HL-60 (cell line): ENCODE results near the gene USP35.

Experiments used
- POLR2AphosphoS5 ChIP-seq: IDR thresholded peaks from 2 replicates; pipeline ENCODE4 v1.6.1; 2012; ENCODE audit warnings: low read depth
- SPI1 ChIP-seq: IDR thresholded peaks from 2 replicates; pipeline ENCODE4 v1.6.1; 2012; ENCODE audit warnings: low read depth, mild to moderate bottlenecking, borderline replicate concordance
- TF ChIP-seq, protein P1 (sequence below): IDR thresholded peaks from one replicate; pipeline ENCODE4 v1.5.1; 2011; ENCODE audit warnings: low read length, control low read depth, inconsistent platforms; ENCODE audit not compliant: insufficient read depth

DNA sequence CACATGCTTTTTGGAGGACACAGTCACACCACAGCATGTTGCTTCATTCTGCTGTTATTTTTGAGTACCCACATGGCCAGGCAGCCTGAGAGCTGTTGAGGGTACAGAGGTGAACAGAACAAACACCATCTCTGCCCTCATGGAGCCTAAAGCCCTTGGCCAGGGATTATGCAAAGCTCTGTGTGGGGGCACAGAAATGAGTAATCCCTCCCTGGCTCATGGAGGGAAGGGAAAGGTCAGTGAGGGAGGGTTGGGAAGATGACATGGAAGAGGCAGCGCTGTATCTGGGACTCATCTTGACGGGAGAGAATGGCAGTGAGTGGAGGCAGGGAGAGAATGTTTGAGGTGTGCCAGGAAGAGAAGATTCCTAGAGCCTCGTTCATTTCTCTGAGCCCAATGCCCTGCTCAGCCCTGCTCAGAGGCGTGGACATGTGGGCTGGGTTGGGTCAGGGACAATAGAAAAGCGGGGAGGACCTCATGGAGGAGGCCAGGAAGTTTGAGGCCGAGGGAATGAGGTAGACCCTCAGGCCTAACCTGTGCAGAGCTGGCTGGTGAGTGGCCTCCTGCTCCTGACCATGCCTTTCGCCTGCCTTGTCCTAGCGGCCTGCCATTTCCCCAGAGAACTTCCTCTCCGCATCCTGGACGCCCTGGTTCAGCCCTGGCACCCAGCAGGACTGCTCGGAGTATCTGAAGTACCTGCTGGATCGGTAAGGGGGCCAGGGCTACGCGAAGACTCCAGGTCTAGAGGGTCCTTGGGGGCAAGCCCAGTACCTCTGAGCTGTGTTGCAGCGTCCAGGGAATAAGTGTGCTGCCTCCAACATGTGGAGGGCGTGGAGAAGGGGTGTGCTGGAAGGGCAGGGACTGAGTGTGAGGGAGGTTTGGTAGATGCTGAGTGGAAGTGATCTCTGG is 19.8 kb downstream of the USP35 start:
- TF ChIP-seq, protein P1, sequence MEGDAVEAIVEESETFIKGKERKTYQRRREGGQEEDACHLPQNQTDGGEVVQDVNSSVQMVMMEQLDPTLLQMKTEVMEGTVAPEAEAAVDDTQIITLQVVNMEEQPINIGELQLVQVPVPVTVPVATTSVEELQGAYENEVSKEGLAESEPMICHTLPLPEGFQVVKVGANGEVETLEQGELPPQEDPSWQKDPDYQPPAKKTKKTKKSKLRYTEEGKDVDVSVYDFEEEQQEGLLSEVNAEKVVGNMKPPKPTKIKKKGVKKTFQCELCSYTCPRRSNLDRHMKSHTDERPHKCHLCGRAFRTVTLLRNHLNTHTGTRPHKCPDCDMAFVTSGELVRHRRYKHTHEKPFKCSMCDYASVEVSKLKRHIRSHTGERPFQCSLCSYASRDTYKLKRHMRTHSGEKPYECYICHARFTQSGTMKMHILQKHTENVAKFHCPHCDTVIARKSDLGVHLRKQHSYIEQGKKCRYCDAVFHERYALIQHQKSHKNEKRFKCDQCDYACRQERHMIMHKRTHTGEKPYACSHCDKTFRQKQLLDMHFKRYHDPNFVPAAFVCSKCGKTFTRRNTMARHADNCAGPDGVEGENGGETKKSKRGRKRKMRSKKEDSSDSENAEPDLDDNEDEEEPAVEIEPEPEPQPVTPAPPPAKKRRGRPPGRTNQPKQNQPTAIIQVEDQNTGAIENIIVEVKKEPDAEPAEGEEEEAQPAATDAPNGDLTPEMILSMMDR, result no peak
- TF ChIP-seq POLR2AphosphoS5 (no peak), SPI1 (no peak)
